NCI-H1105 (cell line): ENCODE results near the gene CCDC8.
"Not testable (repeated sequence)": the region's sequence is repeated elsewhere in the genome, so short reads cannot be mapped to it uniquely, and the experiment has no call there.

Source experiments
- DNase-seq: peaks from one replicate; lab custom pipeline; 2025; lab: John Stamatoyannopoulos, UW

Gene CCDC8

DNA sequence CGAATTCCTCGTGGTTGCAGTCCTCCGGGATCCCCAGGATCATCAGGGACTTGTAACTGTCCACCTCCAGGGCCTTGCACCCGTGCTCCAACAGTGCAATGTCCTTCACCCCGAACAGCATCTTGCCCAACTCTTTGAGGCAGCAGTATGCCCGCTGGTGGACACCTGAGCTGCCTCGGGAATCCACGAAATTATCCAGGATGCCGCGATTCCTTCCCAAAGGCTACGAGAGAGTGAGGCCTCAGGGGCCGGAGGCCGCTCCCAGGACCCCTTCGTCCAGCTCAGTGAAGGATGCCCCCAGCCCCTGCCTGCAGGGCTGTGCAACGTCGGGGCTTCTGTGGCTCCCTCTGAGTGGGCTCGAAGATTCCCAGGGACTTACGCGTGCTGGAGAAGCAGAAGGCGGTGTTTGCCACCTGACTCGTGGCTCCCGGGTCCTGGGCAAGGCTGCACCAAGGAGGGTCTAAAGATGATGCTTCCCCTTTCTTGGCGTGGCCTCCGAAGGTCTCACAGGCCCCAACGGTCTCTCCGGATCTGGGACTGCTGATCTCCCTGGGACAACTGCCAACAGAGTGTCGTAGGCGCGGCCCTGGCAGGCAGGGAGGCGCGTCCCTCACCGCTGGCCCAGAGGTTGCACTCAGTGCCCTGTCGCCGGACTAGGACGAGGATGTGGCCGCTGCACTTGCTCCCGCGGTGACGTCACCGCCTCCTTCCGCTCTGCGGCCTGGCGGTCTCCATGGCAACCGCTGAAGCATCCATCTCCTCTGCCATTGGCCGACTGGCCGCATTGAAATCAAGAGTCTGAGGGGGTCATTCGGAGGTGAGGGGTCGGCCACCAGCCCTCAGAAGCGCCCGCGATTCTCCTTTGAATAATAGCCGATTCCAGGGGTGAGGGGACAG, 15.1 kb upstream of the CCDC8 start, which contains the start of gene PNMA8C:
PNMA8C (minus strand) TSS at position 698 of the 897 bp plus-strand sequence; CDS start at position 121, 577 bp downstream.
- DNase-seq: peak; percentile 85

DNA sequence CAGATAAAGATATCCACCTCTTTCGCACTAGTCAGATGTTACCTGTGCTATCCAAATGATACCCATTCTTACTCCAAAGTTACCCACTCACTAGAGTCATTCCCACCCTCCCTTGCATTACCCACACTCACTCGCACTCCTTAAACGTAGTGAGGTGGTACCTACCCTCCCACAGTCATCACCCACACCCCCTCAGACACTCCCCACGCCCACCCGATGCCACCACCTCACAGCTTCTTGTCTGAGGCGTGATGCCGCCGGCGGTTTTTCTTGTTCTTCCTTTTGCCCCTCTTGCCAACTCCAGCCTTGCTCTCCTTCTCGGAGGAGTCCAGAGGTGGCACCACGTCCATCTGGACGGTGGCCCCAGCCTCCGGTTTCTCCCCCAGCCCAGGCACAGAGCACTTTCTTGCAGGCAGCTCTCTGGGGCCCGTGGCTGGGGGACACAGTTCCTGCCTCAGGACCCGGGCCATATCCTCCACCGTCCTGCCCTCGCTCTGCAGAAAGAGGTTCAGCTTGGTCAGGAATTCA, 14.2 kb upstream of the CCDC8 start:
- no peak for DNase-seq

DNA sequence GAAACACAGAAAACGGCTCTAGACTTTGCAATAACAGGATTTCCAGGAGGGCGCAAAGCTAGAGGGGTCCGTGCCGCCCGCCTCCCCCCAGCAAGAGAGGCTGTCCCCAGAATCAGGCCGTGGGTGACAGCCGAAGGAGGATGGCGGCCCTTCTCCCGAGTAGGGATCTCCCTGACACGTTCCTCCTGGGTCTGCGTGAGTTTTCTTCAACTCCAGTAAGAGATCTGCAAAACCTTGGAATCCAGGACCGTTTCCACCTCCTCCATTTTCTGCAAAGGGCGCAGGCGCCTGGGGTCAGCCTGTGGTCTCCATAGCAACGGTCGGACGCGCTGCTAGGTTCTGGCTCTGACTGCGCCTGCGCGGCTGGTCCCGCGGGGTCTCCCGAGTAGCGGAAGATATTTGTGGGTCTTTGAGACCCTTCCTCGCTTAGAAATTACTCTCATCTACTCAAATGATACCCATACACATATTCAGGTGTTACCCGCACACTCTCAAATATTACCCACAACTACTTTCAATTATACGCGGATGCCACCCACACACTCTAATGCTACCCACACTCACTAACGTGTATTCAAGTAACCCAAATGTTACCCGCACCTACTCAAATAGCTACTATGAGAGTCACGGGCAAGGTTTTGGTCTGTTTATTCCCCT, 13.3 kb upstream of the CCDC8 start:
- DNase-seq: peak; percentile 61

DNA sequence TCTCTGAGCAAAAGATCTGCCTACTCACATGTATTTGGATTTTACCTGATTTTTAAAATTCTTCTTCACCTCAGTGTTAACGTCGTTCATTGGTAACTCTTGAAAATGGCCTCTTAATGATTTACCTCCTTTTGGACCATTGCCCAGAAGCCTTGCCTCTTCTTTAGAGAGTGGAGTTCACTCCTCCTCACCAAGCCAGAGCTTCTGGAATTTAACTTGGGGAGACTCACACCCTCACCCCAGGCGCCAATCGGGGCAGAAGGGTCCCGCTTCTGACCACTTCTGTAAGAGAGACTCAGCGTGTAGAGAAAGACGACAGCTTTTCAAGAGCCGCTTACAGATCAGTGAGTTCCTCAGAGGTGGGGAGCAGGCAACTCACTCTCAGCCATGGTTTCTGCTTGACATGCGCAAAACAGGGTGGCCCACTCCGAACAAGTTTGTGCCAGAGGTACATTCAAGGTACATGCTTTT, 12.7 kb upstream of the CCDC8 start:
- peak; percentile 58 for DNase-seq

DNA sequence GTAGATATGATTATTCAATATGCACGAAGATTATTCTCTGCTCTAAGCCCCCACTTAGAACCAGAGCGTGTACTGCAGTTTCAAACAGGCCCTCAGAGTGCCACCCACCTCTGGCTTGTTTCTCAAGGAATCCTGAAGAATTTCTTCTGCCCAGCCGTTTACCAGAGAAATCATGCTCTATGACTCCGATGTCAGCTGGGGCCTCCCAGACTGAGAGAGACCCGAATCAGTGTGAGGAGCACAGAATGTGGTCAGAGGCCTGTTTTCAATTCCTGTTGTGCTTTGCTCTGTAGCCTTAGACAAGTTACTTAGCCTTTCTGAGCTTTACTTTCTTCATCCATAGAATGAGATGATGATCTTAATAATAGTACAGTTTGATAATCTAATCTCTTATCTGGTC, 9.8 kb upstream of the CCDC8 start:
- DNase-seq: no peak

DNA sequence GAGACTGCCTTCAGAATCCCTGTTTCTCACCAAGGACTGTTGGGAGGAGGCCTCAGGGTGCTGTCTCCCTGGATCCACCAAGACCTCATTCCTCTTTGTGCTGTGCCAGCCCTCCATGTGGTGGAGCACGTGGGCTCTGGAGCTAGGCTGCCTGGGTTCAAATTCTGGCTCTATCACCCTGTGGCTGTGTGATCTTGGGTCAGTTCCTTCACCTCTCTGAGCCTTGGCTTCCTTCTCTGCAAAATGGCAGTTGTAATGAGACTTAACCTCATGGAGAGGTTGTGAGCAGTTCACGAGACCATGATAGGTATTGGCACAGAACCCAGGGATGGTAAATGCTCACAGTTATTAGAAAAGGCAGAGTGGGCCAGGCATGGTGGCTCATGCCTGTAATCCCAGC, 9.0 kb upstream of the CCDC8 start:
- DNase-seq: no peak

DNA sequence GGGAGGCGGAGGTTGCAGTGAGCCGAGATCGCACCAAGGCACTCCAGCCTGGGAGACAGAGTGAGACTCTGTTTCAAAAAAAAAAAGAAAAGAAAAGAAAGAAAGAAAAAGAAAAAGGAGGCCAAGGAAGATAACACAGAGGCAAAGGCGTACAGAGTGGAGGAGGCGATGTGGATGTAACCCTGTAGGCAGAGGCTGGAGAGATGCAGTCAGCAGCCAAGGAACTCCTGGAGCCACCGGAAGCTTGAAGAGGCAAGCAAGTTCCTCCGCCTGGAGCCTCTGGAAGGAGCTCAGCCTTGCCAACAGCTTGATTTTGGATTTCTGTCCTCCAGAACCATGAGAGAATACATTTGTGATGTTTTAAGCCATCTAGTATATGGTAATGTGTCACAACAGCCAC, 6.7 kb upstream of the CCDC8 start:
- no peak for DNase-seq

DNA sequence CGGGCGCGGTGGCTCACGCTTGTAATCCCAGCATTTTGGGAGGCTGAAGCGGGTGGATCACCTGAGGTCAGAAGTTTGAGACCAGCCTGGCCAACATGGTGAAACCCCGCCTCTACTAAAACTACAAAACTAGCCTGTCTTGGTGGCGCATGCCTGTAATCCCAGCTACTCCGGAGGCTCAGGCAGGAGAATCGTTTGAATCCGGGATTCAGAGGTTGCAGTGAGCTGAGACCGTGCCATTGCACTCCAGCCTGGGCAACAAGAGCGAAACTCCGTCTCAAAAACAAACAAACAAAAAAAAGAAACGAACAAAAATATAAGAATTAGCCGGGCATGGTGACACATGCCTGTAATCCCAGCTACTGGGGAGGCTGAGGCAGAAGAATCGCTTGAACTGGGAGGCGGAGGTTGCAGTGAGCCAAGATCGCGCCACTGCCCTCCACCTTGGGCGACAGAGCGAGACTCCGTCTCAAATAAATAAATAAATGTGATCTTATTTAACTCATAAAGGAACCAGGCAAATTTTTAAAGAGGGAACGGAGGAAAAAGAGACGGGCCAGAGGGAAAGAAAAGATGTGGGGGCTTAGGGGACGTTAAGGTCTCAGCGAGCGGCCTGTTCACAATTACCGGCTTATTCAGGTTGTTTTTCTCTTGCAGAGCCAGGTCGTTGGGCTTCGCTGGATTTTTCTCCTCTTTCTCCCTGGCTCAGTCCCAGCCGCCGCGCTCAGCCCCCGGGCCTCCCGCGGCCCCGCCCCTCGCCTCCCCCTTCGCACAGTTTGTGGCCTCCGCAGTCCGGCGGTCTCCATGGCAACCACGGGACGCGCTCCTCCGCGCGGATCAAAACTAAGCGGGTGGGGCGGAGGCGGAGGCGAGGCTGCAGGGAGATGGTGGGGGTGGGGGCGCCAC, 2.7 kb upstream of the CCDC8 start:
- DNase-seq: peak; percentile 95

DNA sequence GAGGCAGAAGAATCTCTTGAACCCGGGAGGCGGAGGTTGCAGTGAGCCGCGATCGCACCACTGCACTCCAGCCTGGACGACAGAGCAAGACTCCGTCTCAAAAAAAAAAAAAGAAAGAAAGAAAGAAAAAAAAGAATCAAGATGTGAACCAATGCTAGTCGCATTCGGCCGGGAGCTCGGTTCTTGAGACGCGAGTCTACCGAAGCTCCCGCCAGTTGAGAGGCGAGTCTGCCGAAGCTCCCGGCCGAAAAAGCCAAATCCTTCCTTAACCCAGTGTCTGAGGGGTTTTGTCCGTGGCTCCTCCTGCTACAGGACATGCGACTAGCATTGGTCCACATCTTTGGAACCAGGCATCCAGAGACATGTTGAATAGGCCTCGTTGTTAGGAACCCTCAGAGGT, 1.5 kb upstream of the CCDC8 start:
- not testable (repeated sequence) for DNase-seq

DNA sequence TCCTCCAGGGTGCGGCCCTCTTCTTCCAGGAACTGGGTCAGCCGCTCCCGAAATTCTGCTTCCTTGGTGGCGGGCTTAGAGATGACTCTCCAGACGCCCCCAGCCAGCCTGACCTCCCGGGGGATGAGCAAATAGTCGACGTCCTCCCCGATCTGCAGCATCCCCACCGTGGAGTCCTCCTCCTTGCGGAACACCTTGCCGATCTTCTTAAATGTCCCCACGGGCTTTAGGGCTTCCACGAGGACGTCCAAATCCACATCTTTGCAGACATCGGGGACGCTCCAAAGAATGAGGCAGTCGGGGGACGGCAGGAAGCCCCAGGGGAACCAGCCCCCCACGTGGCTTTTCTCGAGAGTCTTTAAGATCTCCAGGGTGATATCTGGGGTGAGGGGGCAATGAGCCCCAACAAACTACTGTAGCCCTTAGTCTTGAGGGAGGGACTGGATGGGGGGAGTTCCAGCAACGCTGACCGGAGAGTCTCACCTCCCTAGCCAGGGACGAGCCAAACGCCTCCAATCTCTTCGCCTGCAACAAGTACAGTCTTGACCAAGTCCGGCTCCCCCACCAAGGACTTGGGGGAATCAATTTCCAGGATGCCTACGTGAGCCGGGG, 608 bp downstream of the CCDC8 start:
- no peak for DNase-seq

DNA sequence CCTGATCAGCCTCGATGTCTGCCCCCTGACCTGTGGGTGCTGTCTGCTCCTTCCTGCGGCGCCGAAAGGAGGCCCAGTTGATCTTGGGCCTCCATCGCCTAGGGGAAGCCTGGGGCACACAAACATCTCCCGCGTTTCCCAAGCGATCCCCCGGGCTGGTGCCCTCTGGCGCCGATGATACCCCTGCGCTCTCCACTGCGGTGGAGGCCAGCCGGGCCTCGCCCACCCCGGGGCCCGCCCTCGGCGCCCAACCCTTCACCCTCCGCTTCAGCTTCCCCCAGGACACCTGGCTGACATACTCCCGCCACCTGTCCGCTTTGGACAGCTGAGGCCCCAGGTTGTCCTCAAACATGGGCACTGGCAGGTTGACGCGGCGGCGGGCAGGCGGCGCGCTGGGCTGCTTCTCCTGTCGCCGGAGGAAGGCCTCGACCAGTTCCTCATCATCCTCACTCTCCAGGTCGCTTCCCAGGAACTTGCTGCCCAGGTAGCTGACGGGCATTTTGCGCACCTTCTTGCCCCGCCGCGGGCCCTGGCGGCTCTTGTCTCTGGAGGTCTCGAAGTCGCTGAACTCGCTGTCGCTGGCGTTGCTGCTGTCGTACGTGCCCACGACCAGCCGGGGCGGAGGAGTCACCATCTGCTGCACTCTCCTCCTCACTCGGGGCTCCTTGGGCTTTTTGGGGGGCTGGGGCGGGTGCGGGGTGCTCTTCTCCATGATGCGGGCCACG, 1.3 kb downstream of the CCDC8 start:
- no peak for DNase-seq

DNA sequence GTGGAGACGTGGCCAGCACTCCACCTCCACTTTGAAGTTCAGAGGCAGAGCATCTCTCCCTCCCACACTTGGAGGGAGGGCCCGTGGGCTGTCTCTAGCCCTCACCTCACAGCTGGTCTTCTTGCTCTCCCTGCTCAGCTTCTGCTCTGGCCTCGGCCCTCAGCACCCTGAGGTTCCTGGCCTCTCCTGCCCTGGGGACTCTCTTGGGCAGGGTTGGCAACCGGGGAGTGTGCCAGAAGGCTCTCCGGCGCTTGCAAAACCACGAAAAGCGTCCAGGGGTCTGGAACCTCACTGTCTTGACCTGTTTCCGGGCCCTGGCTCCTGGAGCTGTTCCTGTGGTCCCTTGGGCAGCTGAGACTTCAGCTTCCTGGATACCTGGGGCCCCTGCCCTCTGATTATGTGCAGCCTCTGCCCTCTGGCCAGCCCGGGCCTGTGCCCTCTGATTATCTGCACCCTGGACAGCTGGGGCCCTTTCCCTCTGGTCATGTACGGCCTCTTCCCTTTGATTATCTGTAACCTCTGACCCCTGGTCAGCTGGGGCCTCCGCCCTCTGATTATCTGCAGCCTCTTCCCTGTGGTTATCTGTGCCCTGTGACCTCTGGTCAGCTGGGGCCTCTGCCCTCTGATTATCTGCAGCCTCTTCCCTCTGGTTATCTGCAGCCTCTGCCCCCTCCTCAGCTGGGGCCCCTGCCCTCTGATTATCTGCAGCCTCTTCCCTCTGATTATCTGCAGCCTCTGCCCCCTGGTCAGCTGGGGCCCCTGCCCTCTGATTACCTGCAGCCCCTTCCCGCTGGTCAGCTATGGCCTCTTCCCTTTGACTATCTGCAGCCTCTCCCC, 2.1 kb downstream of the CCDC8 start:
- DNase-seq: no peak

DNA sequence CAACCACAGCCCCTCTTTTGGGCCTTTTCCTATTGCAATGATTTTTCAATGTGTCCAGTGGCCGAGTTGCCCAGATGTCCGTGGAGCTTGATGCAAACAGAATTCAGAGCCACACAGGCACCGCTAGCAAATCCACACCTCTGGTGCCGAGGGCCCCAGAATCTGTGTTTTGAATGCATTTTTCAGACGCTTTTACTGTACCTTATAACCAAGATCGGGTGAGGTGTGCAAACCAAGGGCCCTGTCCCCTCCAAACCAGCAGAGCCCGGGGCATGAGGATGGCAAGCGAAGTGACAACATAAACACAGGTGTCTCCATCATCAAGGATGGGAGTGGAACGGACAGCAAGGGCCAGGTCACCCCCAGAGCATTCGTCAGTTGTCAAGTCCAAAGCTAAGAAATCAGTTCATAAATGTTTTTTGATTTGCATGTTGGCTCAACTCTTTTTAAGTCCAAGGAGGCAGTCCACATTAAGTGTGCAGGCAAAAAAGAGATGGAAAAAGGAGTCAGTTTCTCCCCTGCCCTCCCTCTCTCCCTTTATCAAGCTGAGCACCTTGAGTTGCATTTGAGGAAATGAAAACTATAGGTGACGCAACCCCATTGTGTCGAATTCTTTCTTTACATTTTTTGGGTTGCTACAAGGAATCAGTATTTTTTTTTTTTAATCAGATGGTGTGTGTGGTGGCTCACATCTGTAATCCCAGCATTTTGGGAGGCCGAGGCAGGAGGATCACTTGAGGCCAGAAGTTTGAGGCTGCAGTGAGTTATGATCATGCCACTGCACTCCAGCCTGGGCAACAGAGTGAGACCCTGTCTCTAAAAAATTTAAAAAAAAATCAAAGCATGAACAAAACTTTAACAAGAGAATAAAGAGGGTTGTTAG, 2.9 kb downstream of the CCDC8 start:
- no peak for DNase-seq

DNA sequence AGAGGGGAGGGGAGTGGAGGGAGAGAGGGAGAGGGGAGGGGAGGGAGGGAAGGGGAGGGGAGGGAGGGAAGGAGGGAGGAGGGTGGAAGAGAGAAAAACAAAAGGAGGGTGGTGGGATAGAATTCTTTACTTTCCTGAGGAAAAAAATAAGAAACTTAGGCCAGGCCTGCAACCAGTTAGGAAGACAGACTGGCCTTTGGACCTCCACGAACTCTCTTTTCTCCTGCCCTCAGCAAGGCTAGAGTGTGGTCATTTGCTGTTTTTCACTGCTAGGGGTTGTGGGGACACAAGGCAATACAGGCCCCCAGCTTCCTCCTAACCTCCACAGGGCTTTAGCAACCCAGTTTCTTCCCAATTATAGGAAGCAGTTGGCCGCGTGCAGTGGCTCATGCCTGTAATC, 4.2 kb downstream of the CCDC8 start:
- no peak for DNase-seq

DNA sequence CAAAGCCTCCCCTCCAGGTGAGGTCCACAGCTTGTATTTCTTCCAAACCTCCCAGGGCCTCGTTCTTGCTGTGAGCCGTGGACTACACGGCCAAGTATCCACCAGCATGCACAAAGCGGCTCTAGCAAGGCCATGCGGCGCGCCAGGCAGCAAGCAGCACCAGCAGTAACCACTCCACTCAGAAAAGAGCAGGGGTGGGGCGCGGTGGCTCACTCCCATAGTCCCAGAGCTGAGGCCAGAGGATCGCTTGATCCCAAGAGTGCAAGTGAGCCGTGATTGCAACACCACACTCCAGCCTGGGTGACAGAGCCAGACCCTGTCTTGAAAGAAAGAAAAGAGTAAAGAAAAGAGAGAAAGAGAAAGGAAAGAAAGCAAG, 4.7 kb downstream of the CCDC8 start:
- no peak for DNase-seq

DNA sequence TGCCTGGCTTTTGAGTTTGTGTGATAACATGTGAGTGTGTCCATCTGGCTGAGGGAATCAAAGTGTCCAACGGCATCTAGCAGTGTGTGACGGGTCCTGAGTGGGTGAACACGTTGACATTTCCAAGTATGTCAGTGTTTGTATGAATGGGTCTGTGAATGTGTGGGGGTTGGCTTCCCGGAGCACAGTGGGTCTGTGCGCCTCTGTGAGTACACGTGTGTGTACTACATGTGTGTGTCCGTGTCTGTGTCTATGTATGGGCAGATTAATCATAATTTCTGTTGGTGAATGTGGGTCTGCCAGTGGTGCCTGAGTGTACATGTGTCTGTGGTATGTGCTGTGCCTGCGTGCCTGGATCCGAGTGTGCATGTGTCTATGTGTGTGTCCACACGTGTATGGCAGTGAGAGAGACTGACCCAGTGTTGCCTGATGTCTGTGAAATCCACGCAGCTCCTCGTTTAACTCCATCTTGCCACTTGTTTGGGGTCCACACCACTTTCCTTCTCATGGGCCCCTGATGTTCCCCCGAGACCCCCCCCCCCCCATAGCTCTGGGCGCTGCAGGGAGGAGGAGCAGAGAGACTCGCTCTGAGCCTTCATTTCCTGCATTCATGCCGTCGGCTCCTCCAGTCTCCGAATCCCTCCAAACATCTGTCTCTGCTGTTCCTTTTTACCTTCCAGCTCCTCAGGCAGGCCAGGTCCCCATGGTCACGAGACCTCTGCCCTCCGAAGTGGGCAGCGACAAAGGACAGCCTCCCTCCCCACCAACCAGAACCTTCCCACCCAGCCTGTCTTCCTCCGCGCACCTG, 5.3 kb downstream of the CCDC8 start:
- no peak for DNase-seq

DNA sequence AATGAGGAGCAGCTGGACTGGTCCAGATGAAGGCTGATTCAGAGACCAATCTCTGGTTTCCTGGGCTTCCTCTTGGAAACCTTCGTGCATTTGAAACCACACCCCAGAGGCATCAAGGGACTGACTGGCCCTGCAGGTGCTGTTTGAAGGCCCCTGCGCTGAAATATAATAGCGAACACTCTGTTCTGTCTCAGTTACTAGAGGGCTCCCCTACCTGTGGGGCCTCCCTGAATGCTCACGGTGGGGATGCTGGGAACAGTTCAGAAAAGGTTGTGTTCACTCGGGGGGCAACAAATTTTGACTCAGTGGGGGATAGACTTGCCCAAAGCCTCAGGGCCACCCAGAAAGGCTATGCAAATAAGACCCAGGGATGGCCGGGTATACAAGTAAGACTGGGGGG, 6.4 kb downstream of the CCDC8 start:
- peak; percentile 32 for DNase-seq
